H1 (cell line): ENCODE data around the gene PCBP1.

Experiments used
- EZH2 ChIP-seq: fragments of 200-600 bp; sonication (generic); IDR thresholded peaks from 2 replicates; pipeline ENCODE4 v1.7.1; 2012; ENCODE audit warnings: low read depth, mild to moderate bottlenecking, moderate library complexity, low read length, inconsistent platforms; ENCODE audit not compliant: severe bottlenecking
- ZNF274 ChIP-seq: IDR thresholded peaks from 2 replicates; pipeline ENCODE4 v1.7.0; 2012; ENCODE audit warnings: low read length, borderline replicate concordance; ENCODE audit errors: extremely low read depth

- TF ChIP-seq ZNF274 (no peak), EZH2 (no peak)
Observed at GRCh38 chr2:70123829-70124116, 36.5 kb downstream of the PCBP1 start.
